K562 (cell line): ENCODE measurements around the gene PALLD.

Source experiments
- CBX8 ChIP-seq: fragments of 200-600 bp; sonication (generic); IDR thresholded peaks from 2 replicates; pipeline ENCODE4 v1.6.1; 2012; ENCODE audit warnings: borderline replicate concordance, mixed run types, low read depth, mild to moderate bottlenecking, moderate library complexity, mixed read lengths, low read length, control low read depth, inconsistent platforms; ENCODE audit not compliant: poor library complexity, severe bottlenecking; ENCODE audit errors: extremely low read depth
- CEBPB ChIP-seq: fragments of 450-650 bp; IDR thresholded peaks from 2 replicates; pipeline ENCODE4 v1.6.1; 2016; ENCODE audit warnings: missing genetic modification characterization, missing compliant biosample characterization
- CEBPG ChIP-seq, 3 experiments: fragments of 200-800 bp in 1 of 3; sonication (Bioruptor generic) in 1 of 3; sonication (generic) in 1 of 3; formaldehyde crosslinking in 1 of 3; IDR thresholded peaks in 2 of 3; conservative IDR thresholded peaks in 1 of 3; 2 replicates each; pipeline versions ENCODE4 v1.6.1 to v1.8.0; 2016 to 2022; ENCODE audit warnings: missing compliant biosample characterization in 2 of 3, missing genetic modification characterization in 2 of 3, mild to moderate bottlenecking in 1 of 3, missing genetic modification reagents in 1 of 3
- FOSL1 ChIP-seq: fragments of 200-800 bp; sonication (Bioruptor generic); conservative IDR thresholded peaks from 2 replicates; pipeline ENCODE4 v1.6.1; 2016; ENCODE audit warnings: missing genetic modification characterization, missing compliant biosample characterization
- MXD1 ChIP-seq: fragments of 250-450 bp; sonication (Bioruptor Pico); IDR thresholded peaks from 2 replicates; pipeline ENCODE4 v1.8.0; 2021; ENCODE audit warnings: borderline replicate concordance, mild to moderate bottlenecking, moderate library complexity; ENCODE audit not compliant: poor library complexity, severe bottlenecking
- POLR2A ChIP-seq: fragments of 450-650 bp; conservative IDR thresholded peaks from 2 replicates; pipeline ENCODE4 v1.6.1; 2016
- SNRNP70 ChIP-seq: fragments of 200-400 bp; formaldehyde crosslinking; optimal IDR thresholded peaks from 2 replicates; pipeline ENCODE3; 2017; ENCODE audit warnings: low read depth, low read length
- TCF7 ChIP-seq: sonication (generic); IDR thresholded peaks from 2 replicates; pipeline ENCODE4 v1.6.1; 2016; ENCODE audit warnings: antibody characterized with exemption, borderline replicate concordance
- ZNF274 ChIP-seq: IDR thresholded peaks from 2 replicates; pipeline ENCODE4 v1.6.1; 2011; ENCODE audit warnings: low read depth, mild to moderate bottlenecking, low read length, moderate library complexity, borderline replicate concordance

GRCh38 chr4:168800926-168801325 is 304.1 kb downstream of the PALLD start:
- TF ChIP-seq POLR2A = no peak
- TF ChIP-seq CEBPG (CRISPR knock-in tag; IDR thresholded peaks at IDR 0.05) = no peak
- TF ChIP-seq CEBPG (tag; conservative IDR thresholded peaks at IDR 0.05 in 1 of 2, IDR thresholded peaks at IDR 0.05 in 1 of 2) = no peak
- no peak for TF ChIP-seq ZNF274
- TF ChIP-seq CEBPB = no peak
- no peak for TF ChIP-seq SNRNP70
- no peak for TF ChIP-seq TCF7
- no peak for TF ChIP-seq MXD1 (CRISPR knock-in tag)
- TF ChIP-seq FOSL1 = no peak
- no peak for TF ChIP-seq CBX8
